SJCRH30 (cell line): ENCODE data around the gene C9orf57. TPM values are rescaled to one million over a fixed set of nuclear protein-coding genes. Genes with fewer than 3 reads are reported as not detected.
"Not testable (repeated sequence)": the region's sequence is repeated elsewhere in the genome, so short reads cannot be mapped to it uniquely, and the experiment has no call there.

Experiments used
- DNase-seq, 2 experiments: peaks; one replicate each; pipeline ENCODE4 v3.0.0-alpha.2; 2015 to 2020
- H3K27ac ChIP-seq: fragments of 250-450 bp; sonication (Bioruptor Pico); 2 replicates; pipeline ENCODE4 v1.5.1; 2020; ENCODE audit warnings: mild to moderate bottlenecking, moderate library complexity
- H3K27me3 ChIP-seq: fragments of 250-450 bp; sonication (Bioruptor Pico); 2 replicates; pipeline ENCODE4 v1.5.1; 2020; ENCODE audit warnings: mild to moderate bottlenecking, moderate library complexity
- H3K36me3 ChIP-seq: fragments of 250-450 bp; sonication (Bioruptor Pico); 2 replicates; pipeline ENCODE4 v1.5.1; 2020; ENCODE audit warnings: mild to moderate bottlenecking, moderate library complexity
- H3K4me1 ChIP-seq: fragments of 250-450 bp; sonication (Bioruptor Pico); 2 replicates; pipeline ENCODE4 v1.5.1; 2020; ENCODE audit warnings: mild to moderate bottlenecking, moderate library complexity
- H3K4me3 ChIP-seq: fragments of 250-450 bp; sonication (Bioruptor Pico); 2 replicates; pipeline ENCODE4 v1.5.1; 2020; ENCODE audit warnings: mild to moderate bottlenecking, moderate library complexity
- H3K9me3 ChIP-seq: fragments of 250-450 bp; sonication (Bioruptor Pico); replicated peaks from 2 replicates; pipeline ENCODE4 v1.5.1; 2020; ENCODE audit warnings: mild to moderate bottlenecking, moderate library complexity
- total RNA-seq: library from RNA; depleted of rRNA; stranded (reverse); fragments of >200 nt; shearing (Covaris generic); gene quantifications from 2 replicates; pipeline ENCODE4 v1.2.3, GENCODE V29; 2014; rRNA removed

C9orf57 gene, protein sequence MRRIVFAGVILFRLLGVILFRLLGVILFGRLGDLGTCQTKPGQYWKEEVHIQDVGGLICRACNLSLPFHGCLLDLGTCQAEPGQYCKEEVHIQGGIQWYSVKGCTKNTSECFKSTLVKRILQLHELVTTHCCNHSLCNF
- total RNA-seq = not detected in 2 replicates

DNA sequence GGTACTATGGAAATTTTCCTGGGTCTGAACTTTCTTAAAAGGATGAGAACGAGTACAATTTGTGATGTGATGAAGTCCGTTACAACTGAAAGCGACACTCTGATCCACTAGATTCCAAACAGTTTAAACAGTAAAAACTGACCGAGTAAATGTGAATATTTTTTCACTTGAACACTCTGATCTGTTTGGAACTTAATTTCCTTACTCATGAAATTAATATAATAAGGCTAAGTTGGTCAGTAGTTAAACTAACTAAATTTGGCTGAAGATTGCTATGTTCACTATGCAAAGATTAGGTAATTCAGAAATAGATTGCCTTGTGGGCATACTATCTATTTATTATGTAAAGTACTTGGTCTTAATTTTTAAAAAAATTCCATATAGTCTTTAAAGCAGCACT lies at the start of gene C9orf57:
C9orf57 (minus strand) TSS at position 101 of the 400 bp plus-strand sequence. CDS start 1,282 bp downstream, outside the sequence.
- H3K27me3 ChIP-seq = peaks cover 9% of the 10 kb centered on the region; the same call in 1 of the 2 replicates
- H3K4me1 ChIP-seq = no peaks in the 10 kb centered on the region
- H3K9me3 ChIP-seq = no peaks in the 10 kb centered on the region
- DNase-seq = no peak
- no peaks in the 10 kb centered on the region for H3K36me3 ChIP-seq
- H3K4me3 ChIP-seq = no peak within 1 kb of the TSS
- H3K27ac ChIP-seq = no peak within 1 kb of the TSS

DNA sequence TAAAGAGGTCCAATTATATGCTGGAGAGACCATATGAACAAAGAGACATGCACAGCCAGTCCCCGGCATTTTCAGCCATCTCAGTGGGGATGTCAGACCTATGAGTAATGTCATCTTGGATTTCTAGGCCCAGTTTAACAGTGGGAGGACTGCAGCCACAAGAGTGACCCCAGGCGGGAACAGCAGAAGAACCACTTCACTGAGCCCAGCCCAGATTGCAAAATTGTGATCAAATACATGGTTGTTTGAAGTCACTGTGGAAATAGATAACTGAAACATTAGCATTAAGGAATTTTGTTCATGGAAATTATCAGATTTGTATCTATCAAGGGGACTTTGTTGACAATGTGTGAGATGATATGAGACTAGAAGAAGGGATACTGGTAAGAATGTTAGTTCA lies 42.1 kb upstream of the C9orf57 start:
- H3K4me1 ChIP-seq = no peaks in the 10 kb centered on the region
- no peaks in the 10 kb centered on the region for H3K27me3 ChIP-seq
- H3K36me3 ChIP-seq = no peaks in the 10 kb centered on the region
- H3K4me3 ChIP-seq = no peak overlapping the region
- H3K27ac ChIP-seq = no peak overlapping the region
- no peaks in the 10 kb centered on the region for H3K9me3 ChIP-seq
- DNase-seq = no peak

- not testable (repeated sequence) for H3K27me3 ChIP-seq, H3K27ac ChIP-seq, H3K9me3 ChIP-seq, H3K4me1 ChIP-seq, DNase-seq, H3K4me3 ChIP-seq, H3K36me3 ChIP-seq
Measured at GRCh38 chr9:72095520-72095919, 35.1 kb upstream of the C9orf57 start.

DNA sequence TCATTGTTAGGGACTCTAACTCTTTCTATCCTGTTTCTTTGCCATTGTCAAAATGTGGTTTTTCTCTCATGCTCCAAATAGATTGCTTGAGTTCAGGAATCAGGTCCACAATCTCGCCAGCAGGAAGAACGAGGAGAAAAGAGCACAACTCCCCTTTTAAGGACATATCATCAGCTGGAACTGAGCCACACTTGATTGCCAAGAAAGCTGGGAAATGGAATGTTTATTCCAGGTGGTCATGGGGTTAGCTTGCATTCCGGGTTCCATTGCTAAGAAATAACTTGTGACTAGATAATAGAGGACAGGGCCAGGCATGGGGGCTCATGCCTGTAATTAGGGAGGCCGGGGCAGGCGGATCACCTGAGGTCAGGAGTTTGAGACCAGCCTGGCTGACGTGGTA lies 32.4 kb upstream of the C9orf57 start:
- no peak for DNase-seq
- no peaks in the 10 kb centered on the region for H3K4me1 ChIP-seq
- no peaks in the 10 kb centered on the region for H3K36me3 ChIP-seq
- no peaks in the 10 kb centered on the region for H3K9me3 ChIP-seq
- H3K4me3 ChIP-seq = no peak overlapping the region
- no peak overlapping the region for H3K27ac ChIP-seq
- no peaks in the 10 kb centered on the region for H3K27me3 ChIP-seq

- Histone ChIP-seq H3K4me3 (no peak overlapping the region), H3K36me3 (no peaks in the 10 kb centered on the region), H3K27me3 (no peaks in the 10 kb centered on the region), H3K27ac (no peak overlapping the region), H3K4me1 (no peaks in the 10 kb centered on the region), H3K9me3 (no peaks in the 10 kb centered on the region)
- DNase-seq = no peak
Measured at GRCh38 chr9:72089451-72090130, 29.2 kb upstream of the C9orf57 start.

DNA sequence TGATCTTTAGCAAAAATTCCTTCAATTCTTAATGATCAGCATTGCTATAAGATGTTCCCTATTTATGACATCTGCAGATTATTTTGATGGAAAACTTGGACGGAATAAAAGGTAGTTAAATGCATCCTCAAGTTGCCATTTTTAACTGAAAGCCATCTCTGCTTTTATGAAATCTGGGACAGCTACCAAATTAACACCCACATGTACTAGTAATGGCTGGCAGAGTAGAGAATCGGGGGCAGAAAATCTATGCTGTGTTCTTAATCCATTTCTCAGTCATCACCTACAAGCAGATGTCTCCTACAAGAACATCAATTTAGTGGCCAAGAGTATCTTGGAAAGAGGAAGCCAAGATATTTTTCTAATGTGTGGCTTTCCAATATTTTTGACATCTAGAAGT lies 22.1 kb upstream of the C9orf57 start:
- no peak for DNase-seq
- Histone ChIP-seq H3K27me3 (no peaks in the 10 kb centered on the region), H3K4me3 (no peak overlapping the region)

GRCh38 chr9:72074666-72075065 lies 14.3 kb upstream of the C9orf57 start:
- H3K4me1 ChIP-seq, H3K9me3 ChIP-seq, H3K27ac ChIP-seq, H3K36me3 ChIP-seq, DNase-seq, H3K27me3 ChIP-seq, H3K4me3 ChIP-seq: not testable (repeated sequence)

More for the DNA sequence above, 22.1 kb upstream of the C9orf57 start:
- no peaks in the 10 kb centered on the region; the same call in 1 of the 2 replicates for H3K9me3 ChIP-seq
- H3K27ac ChIP-seq = no peak overlapping the region
- H3K36me3 ChIP-seq = no peaks in the 10 kb centered on the region
- no peaks in the 10 kb centered on the region for H3K4me1 ChIP-seq

DNA sequence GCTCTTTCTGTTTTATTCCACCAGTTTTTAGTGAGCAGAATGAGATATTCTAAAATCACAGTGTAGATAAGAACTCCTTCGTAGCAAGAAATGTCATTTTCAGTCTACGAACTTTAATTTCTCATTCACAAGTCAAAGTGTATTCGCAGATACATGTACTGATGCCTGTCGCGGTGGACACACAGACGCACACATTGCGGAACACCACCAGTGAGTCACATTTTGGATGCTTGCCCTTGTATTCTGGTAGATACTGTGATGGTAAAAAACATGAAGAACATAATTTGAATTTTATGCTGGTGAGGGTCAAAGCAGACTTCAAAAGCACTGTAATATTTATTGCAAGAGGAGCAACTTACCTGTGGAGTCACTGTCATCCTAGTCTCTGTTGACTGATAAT lies 4.7 kb upstream of the C9orf57 start:
- DNase-seq = no peak
- peaks cover 8% of the 10 kb centered on the region for H3K27me3 ChIP-seq
- no peaks in the 10 kb centered on the region for H3K9me3 ChIP-seq
- no peaks in the 10 kb centered on the region for H3K4me1 ChIP-seq
- H3K4me3 ChIP-seq = no peak overlapping the region
- no peak overlapping the region for H3K27ac ChIP-seq
- no peaks in the 10 kb centered on the region for H3K36me3 ChIP-seq

DNA sequence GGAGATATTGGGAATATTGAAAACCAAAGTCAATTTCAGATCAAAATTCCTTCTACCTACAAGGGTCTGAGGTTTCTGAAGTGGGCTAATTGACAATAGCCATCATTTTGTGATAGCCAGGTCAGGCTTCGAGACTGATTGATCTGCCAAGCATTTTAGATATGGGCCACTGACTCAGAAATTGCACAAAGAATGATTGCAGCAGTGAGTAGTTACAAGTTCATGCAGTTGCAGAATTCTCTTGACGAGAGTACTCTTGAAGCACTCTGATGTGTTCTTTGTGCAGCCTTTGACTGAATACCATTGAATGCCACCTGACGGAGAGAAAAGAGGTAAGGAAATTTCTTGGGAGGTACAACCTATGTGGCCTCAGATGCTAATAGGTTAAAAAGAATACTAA lies 8.3 kb downstream of the C9orf57 start:
- no peaks in the 10 kb centered on the region for H3K9me3 ChIP-seq
- H3K27me3 ChIP-seq = peaks cover 15% of the 10 kb centered on the region
- H3K4me1 ChIP-seq = 0 out of 2 replicates have a peak, but pooled peaks cover 9% of the 10 kb centered on the region
- no peaks in the 10 kb centered on the region for H3K36me3 ChIP-seq
- no peak overlapping the region for H3K4me3 ChIP-seq
- H3K27ac ChIP-seq = no peak overlapping the region
- no peak for DNase-seq

DNA sequence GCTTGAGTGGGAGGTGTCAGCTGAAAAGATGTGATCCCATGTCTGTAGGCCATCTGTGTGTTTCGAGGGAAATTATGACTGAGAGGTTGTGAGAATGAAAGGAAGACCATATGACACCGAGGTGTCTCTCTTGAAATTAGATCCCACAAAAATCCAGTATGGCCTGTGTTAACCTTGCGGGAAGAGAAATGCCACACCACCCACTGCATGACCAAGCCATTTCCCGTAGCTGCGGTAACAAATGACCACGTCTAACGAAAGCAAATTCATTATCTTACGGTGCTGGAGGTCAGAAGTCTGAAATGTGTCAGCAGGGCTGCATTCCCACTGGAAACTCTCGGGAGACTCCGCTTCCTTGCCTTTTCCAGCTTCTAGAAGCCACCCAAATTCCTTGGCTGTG lies 11.6 kb downstream of the C9orf57 start:
- H3K27me3 ChIP-seq = peaks cover 15% of the 10 kb centered on the region
- no peaks in the 10 kb centered on the region for H3K9me3 ChIP-seq
- H3K27ac ChIP-seq = no peak overlapping the region
- H3K4me3 ChIP-seq = no peak overlapping the region
- no peaks in the 10 kb centered on the region for H3K36me3 ChIP-seq
- DNase-seq = peak in 1 of 2 experiments; percentile 34
- H3K4me1 ChIP-seq = 0 out of 2 replicates have a peak, but pooled peaks cover 9% of the 10 kb centered on the region

- H3K36me3 ChIP-seq = no peaks in the 10 kb centered on the region
- no peak overlapping the region for H3K27ac ChIP-seq
- H3K4me1 ChIP-seq = 0 out of 2 replicates have a peak, but pooled peaks cover 9% of the 10 kb centered on the region
- H3K27me3 ChIP-seq = peaks cover 15% of the 10 kb centered on the region
- H3K4me3 ChIP-seq = no peak overlapping the region
- H3K9me3 ChIP-seq = no peaks in the 10 kb centered on the region
- DNase-seq = no peak
Measured at GRCh38 chr9:72046630-72047456, 13.6 kb downstream of the C9orf57 start.

GRCh38 chr9:72044095-72044494 lies 16.3 kb downstream of the C9orf57 start:
- H3K27ac ChIP-seq = no peak overlapping the region
- no peaks in the 10 kb centered on the region for H3K9me3 ChIP-seq
- H3K4me3 ChIP-seq = no peak overlapping the region
- DNase-seq = no peak
- H3K36me3 ChIP-seq = no peaks in the 10 kb centered on the region
- peaks cover 6% of the 10 kb centered on the region for H3K27me3 ChIP-seq
- 0 out of 2 replicates have a peak, but pooled peaks cover 9% of the 10 kb centered on the region for H3K4me1 ChIP-seq

DNA sequence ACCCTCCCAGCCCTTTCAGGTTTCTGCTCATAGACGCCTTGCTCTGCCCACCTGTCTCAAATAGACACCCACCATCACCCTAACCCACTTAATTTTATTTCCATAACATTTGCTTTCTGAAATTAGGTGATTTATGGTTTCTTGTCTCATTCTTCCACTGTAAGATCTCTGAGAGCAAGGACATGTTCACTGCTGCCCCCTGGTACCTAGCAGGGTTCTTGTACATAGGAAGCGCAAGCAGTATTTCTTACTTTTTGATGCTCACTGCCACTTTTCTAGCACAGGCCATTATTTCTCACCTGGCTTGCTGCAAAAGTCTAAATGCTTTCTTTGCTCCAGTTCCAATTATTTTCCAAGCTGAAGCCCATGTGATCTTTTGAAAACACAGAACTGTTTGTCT lies 16.8 kb downstream of the C9orf57 start:
- no peak for DNase-seq
- H3K36me3 ChIP-seq = no peaks in the 10 kb centered on the region

DNA sequence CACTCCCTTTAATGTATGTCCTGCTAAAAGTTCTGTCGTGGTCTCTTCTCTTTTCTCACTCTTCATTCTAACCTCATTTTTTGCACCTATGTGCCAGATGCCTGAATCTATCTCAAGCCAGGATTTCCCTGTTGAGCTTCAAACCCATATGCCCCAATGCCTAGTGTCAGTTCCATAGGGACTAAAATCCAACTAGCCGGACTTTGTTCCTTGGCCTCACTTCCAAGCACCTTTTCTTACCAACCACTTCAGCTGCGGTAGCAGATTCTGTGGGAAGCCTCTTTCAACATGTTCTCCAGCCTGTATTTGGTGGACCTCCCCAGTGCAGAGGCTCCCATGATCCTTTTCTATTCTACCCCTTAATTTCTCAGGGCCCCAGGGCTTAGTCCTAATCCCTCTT lies 17.5 kb downstream of the C9orf57 start:
- Histone ChIP-seq H3K4me1 (no peaks in the 10 kb centered on the region), H3K27ac (no peak overlapping the region), H3K27me3 (no peaks in the 10 kb centered on the region; the same call in 1 of the 2 replicates), H3K4me3 (no peak overlapping the region), H3K9me3 (no peaks in the 10 kb centered on the region), H3K36me3 (no peaks in the 10 kb centered on the region)
- no peak for DNase-seq

More for the DNA sequence above, 16.8 kb downstream of the C9orf57 start:
- Histone ChIP-seq H3K27me3 (peaks cover 4% of the 10 kb centered on the region), H3K4me1 (0 out of 2 replicates have a peak, but pooled peaks cover 4% of the 10 kb centered on the region), H3K27ac (no peak overlapping the region), H3K4me3 (no peak overlapping the region), H3K9me3 (no peaks in the 10 kb centered on the region)

DNA sequence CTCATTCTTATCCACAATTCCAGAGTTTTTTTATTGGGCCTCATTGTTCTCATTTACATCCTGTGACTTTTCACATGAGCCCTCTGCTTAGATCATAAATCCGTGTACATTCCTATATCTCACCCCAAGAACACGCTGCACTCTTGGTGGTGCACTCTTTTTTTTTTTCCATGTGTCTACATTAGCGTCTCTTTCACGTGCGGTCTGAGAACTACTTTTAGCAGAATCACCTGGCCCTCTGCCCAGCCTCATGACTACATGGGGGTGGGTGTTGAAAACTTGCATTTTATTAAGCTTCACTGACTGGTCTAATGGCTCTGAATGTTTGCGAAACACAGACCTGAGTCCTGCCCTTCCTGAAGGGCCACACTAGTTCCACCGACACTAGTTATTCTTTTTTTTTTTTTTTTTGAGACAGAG lies 18.6 kb downstream of the C9orf57 start:
- Histone ChIP-seq H3K27ac (no peak overlapping the region), H3K4me1 (no peaks in the 10 kb centered on the region), H3K9me3 (no peaks in the 10 kb centered on the region), H3K36me3 (no peaks in the 10 kb centered on the region), H3K4me3 (no peak overlapping the region), H3K27me3 (no peaks in the 10 kb centered on the region; the same call in 1 of the 2 replicates)
- no peak for DNase-seq
